T-helper 17 cell (primary cell): ENCODE data around the gene FZR1. TPM values are rescaled to one million over a fixed set of nuclear protein-coding genes. Genes with fewer than 3 reads are reported as not detected.
"Not testable (repeated sequence)": the region's sequence is repeated elsewhere in the genome, so short reads cannot be mapped to it uniquely, and the experiment has no call there.

Experiments
- ATAC-seq: fragments of 150-1000 bp; cut with Tn5 transposase; 2 replicates; pipeline ENCODE4 v1.10.0; 2021; ENCODE audit warnings: mild to moderate bottlenecking, moderate library complexity
- DNase-seq, 3 donors: peaks; one replicate each; pipeline versions ENCODE4 v3.0.0 to v3.0.0-alpha.2; 2020 to 2021
- H3K9me3 ChIP-seq: one replicate; pipeline ENCODE4 v1.7.0; 2013; ENCODE audit warnings: low read length, mild to moderate bottlenecking; ENCODE audit not compliant: control insufficient read depth, poor library complexity, severe bottlenecking
- H3K27ac Mint-ChIP-seq: one replicate; pipeline ENCODE4 v1.8.0; 2022; ENCODE audit warnings: mild to moderate bottlenecking, moderate library complexity, mixed read lengths
- H3K27me3 Mint-ChIP-seq: one replicate; pipeline ENCODE4 v1.8.0; 2022; ENCODE audit warnings: mixed read lengths
- H3K36me3 Mint-ChIP-seq: one replicate; pipeline ENCODE4 v1.8.0; 2022; ENCODE audit warnings: low read depth, mixed read lengths
- H3K4me1 Mint-ChIP-seq: one replicate; pipeline ENCODE4 v1.8.0; 2022; ENCODE audit warnings: mild to moderate bottlenecking, mixed read lengths
- H3K4me3 Mint-ChIP-seq: one replicate; pipeline ENCODE4 v1.8.0; 2022; ENCODE audit warnings: mild to moderate bottlenecking, moderate library complexity, mixed read lengths
- total RNA-seq, 4 donors: library from RNA in 2 of 4; stranded (reverse) in 2 of 4; gene quantifications; one replicate each; pipeline ENCODE4 v1.2.3 and lab custom pipeline; 2022 to 2026

The FZR1 gene
- total RNA-seq, 2 donors from 2014 or later: 95.0 to 96.6 TPM

- Mint-ChIP-seq H3K27ac (no peak overlapping the region), H3K4me3 (no peak overlapping the region), H3K4me1 (peaks cover 17% of the 10 kb centered on the region), H3K36me3 (no peaks in the 10 kb centered on the region), H3K27me3 (no peaks in the 10 kb centered on the region)
- H3K9me3 ChIP-seq: no peaks in the 10 kb centered on the region
- DNase-seq: no peak
- ATAC-seq: no peak
Observed at GRCh38 chr19:3549816-3550215, 43.7 kb downstream of the FZR1 start.

- H3K4me3 Mint-ChIP-seq: no peak overlapping the region
- DNase-seq (no peak), ATAC-seq (no peak)
- H3K27me3 Mint-ChIP-seq: no peaks in the 10 kb centered on the region
- no peak overlapping the region for H3K27ac Mint-ChIP-seq
- H3K9me3 ChIP-seq: no peaks in the 10 kb centered on the region
- no peaks in the 10 kb centered on the region for H3K36me3 Mint-ChIP-seq
- peaks cover 22% of the 10 kb centered on the region for H3K4me1 Mint-ChIP-seq
Observed at GRCh38 chr19:3550947-3551791, 45.1 kb downstream of the FZR1 start.

DNA sequence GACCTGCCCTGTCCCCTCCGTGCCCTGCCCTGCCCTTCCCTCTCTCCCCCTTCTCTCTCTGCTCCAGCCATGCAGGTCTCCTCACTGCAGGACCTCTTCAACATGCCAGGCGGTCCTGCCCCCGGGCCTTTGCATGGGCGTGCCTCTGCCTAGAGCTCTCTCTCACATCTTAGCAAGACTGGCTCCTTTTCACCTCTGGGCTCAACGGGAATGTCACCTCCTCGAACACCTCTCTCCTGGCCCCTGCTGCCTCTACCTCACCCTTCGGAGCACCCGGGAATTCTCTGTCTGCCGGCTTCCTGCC lies 45.6 kb downstream of the FZR1 start:
- no peaks in the 10 kb centered on the region for H3K9me3 ChIP-seq
- Mint-ChIP-seq H3K4me3 (no peak overlapping the region), H3K36me3 (no peaks in the 10 kb centered on the region), H3K27ac (no peak overlapping the region), H3K27me3 (no peaks in the 10 kb centered on the region), H3K4me1 (peaks cover 28% of the 10 kb centered on the region)
- no peak for DNase-seq
- no peak for ATAC-seq

- peak; percentile 50 for ATAC-seq
- H3K4me1 Mint-ChIP-seq: peaks cover 33% of the 10 kb centered on the region
Observed at GRCh38 chr19:3554254-3555083, 48.4 kb downstream of the FZR1 start.

GRCh38 chr19:3555653-3556422 lies 49.7 kb downstream of the FZR1 start:
- peak overlapping the region; percentile 98 for H3K4me3 Mint-ChIP-seq
- H3K27ac Mint-ChIP-seq: peak overlapping the region; percentile 96
- H3K36me3 Mint-ChIP-seq: no peaks in the 10 kb centered on the region
- peaks cover 33% of the 10 kb centered on the region for H3K4me1 Mint-ChIP-seq
- ATAC-seq: no peak
- no peaks in the 10 kb centered on the region for H3K9me3 ChIP-seq
- no peak for DNase-seq
- H3K27me3 Mint-ChIP-seq: no peaks in the 10 kb centered on the region

More at GRCh38 chr19:3554254-3555083, 48.4 kb downstream of the FZR1 start:
- H3K9me3 ChIP-seq: no peaks in the 10 kb centered on the region
- no peaks in the 10 kb centered on the region for H3K27me3 Mint-ChIP-seq
- H3K36me3 Mint-ChIP-seq: no peaks in the 10 kb centered on the region
- H3K4me3 Mint-ChIP-seq: peak overlapping the region; percentile 98
- H3K27ac Mint-ChIP-seq: peak overlapping the region; percentile 96
- peak in 1 of 3 donors; percentile 30 for DNase-seq

DNA sequence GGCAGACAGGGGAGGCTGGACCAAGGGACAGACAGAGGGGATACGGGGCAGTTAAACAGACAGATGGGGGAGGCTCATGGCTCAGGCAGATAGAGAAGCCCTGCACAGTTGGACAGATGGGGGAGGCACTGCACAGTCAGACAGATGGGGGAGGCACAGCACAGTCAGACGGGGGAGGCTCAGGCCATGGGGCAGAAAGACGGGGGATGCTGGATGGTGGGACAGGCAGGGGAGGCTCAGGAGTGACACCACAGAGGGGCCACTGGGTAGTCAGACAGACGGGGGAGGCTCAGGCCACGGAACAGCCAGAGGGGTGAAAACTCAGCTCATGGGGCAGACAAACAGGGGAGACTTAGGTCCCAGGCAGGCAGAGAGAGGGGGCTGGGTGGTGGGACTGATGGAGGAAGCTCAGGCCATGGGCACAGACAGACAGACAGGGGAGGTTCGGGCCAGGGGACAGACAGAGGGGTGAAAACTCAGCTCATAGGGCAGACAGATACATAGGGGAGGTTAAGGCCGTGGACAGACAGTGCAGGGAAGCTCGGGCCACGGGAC lies 50.4 kb downstream of the FZR1 start:
- DNase-seq: no peak

DNA sequence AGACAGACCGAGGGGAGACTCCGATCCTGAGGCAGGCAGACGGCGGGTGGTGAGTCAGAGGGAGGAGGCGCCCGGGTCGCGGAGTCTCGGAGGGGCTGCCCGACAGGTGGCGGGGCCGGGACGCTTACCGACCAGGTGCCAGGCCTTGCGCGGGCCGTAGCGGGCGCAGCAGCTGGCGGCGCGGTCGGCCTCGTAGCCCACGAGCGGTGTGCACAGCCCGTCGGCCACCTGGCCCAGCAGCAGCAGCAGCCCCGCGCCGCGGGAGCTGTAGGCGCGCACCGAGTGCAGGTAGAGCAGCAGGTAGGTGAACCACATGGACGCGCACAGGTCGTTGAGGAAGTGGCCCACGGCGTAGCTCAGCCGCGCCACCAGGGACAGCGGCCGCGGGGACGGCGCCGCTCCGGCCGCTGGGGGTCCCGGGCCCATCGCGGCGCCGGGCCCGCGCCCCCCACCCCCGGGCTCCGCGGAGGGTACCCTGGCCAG lies 50.9 kb downstream of the FZR1 start:
- peak; percentile 44 to 68 (median 55) for DNase-seq
- Mint-ChIP-seq H3K27ac (peak overlapping the region; percentile 96), H3K4me3 (peak overlapping the region; percentile 98), H3K27me3 (no peaks in the 10 kb centered on the region), H3K36me3 (no peaks in the 10 kb centered on the region), H3K4me1 (peaks cover 29% of the 10 kb centered on the region)
- peak; percentile 38 for ATAC-seq
- no peaks in the 10 kb centered on the region for H3K9me3 ChIP-seq

More for the DNA sequence above, 50.4 kb downstream of the FZR1 start:
- peaks cover 32% of the 10 kb centered on the region for H3K4me1 Mint-ChIP-seq
- H3K9me3 ChIP-seq: no peaks in the 10 kb centered on the region
- H3K36me3 Mint-ChIP-seq: no peaks in the 10 kb centered on the region
- H3K4me3 Mint-ChIP-seq: peak overlapping the region; percentile 98
- no peak for ATAC-seq
- H3K27me3 Mint-ChIP-seq: no peaks in the 10 kb centered on the region
- H3K27ac Mint-ChIP-seq: peak overlapping the region; percentile 96

DNA sequence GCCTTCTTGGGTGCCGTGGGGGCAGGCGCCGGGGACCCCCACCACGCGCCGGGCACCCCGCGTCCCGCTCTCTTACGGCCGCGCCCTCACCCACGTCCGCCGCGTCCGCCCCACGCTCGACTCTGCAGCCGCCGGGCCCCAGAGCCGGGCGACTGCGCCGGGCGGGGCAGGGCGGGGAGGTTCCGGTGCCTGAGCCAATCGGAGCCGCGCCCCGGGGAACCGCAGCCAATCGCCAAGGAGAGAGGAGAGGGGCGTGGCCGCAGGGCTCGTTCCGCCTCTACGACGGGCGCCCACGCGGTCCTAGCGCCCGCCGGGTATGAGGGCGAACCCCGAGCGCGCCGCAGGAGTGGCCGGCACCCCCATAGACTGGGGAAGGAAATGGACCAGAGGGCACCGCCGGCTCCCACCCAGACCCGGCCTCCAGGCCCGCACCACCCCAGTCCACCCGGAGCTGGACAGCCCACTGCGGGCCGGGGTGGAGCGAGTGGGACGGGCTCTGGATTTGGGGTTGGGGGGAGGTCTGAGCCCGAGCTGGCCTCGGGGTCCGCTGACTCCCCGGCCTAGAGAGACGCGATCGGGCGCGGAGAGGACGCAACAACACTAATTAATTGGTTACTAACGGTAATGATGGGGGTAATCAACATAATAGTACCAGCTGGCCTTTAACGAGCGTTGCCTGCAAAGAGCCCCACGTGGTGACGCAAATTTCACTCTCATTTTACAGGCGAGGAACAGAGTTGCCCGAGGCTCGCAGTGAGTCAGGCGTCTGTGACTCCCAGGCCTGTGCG lies 51.5 kb downstream of the FZR1 start, which contains the start of gene MFSD12:
MFSD12 (minus strand) TSS at position 126 of the 788 bp plus-strand sequence. CDS start 183 bp downstream, outside the sequence.
- DNase-seq: peak; percentile 90 to 92 (median 91)
- no peaks in the 10 kb centered on the region for H3K9me3 ChIP-seq
- ATAC-seq: peak; percentile 90
- Mint-ChIP-seq H3K4me3 (peak within 1 kb of the TSS; percentile 98), H3K27ac (peak within 1 kb of the TSS; percentile 96), H3K27me3 (no peaks in the 10 kb centered on the region), H3K4me1 (peaks cover 29% of the 10 kb centered on the region), H3K36me3 (no peaks in the 10 kb centered on the region)

GRCh38 chr19:3563709-3564524 lies 57.8 kb downstream of the FZR1 start:
- Mint-ChIP-seq H3K4me3 (no peak overlapping the region), H3K4me1 (no peaks in the 10 kb centered on the region), H3K36me3 (no peaks in the 10 kb centered on the region), H3K27ac (no peak overlapping the region), H3K27me3 (no peaks in the 10 kb centered on the region)
- H3K9me3 ChIP-seq: no peaks in the 10 kb centered on the region
- no peak for DNase-seq
- ATAC-seq: no peak

GRCh38 chr19:3565139-3565538 lies 59.0 kb downstream of the FZR1 start:
- ATAC-seq: no peak
- H3K9me3 ChIP-seq: no peaks in the 10 kb centered on the region
- H3K36me3 Mint-ChIP-seq: no peaks in the 10 kb centered on the region
- no peak for DNase-seq
- H3K4me1 Mint-ChIP-seq: no peaks in the 10 kb centered on the region
- H3K4me3 Mint-ChIP-seq: no peak overlapping the region
- H3K27ac Mint-ChIP-seq: no peak overlapping the region
- no peaks in the 10 kb centered on the region for H3K27me3 Mint-ChIP-seq

DNA sequence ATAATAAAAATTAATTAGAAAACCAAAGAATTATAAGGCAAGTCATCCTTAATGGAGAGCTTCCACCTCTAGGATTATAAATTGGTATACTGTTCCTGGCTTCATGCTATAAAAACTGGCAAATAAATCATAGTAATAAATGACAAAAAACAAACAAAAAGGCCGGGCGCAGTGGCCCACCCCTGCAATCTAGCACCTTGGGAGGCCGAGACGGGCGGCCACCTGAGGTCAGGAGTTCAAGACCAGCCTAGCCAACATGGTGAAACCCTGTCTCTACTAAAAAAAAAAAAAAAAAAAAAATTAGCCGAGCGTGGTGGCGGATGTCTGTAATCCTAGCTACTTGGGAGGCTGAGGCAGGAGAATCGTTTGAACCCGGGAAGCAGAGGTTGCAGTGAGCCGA lies 63.9 kb downstream of the FZR1 start:
- not testable (repeated sequence) for DNase-seq, H3K27me3 Mint-ChIP-seq, ATAC-seq, H3K9me3 ChIP-seq, H3K27ac Mint-ChIP-seq, H3K4me3 Mint-ChIP-seq, H3K36me3 Mint-ChIP-seq
- H3K4me1 Mint-ChIP-seq: peaks cover 17% of the 10 kb centered on the region
